H9 (cell line): Measurements from ENCODE around the gene DMWD. TPM values are rescaled to one million over a fixed set of nuclear protein-coding genes. Genes with fewer than 3 reads are reported as not detected.

Source experiments
- DNase-seq: peaks from one replicate; pipeline ENCODE4 v3.0.0-alpha.2; 2017
- H2AFZ ChIP-seq: one replicate; pipeline ENCODE4 v1.6.1; 2013; ENCODE audit warnings: mild to moderate bottlenecking, low read length, control low read depth, moderate library complexity
- H2AK5ac ChIP-seq: 2 replicates; pipeline ENCODE4 v1.6.1; 2013; ENCODE audit warnings: low read length, control low read depth, mixed read lengths; ENCODE audit not compliant: insufficient read length
- H2BK120ac ChIP-seq: one replicate; pipeline ENCODE4 v1.6.1; 2013; ENCODE audit warnings: low read depth, mild to moderate bottlenecking, low read length, control low read depth, inconsistent platforms; ENCODE audit not compliant: poor library complexity, severe bottlenecking
- H2BK12ac ChIP-seq: 2 replicates; pipeline ENCODE4 v1.6.1; 2013; ENCODE audit warnings: low read length, control low read depth, mixed read lengths, low read depth; ENCODE audit not compliant: insufficient read length
- H2BK15ac ChIP-seq: 2 replicates; pipeline ENCODE4 v1.6.1; 2013; ENCODE audit warnings: low read depth, low read length, control low read depth
- H2BK20ac ChIP-seq: one replicate; pipeline ENCODE4 v1.6.1; 2013; ENCODE audit warnings: low read depth, mild to moderate bottlenecking, low read length, control low read depth, inconsistent platforms; ENCODE audit not compliant: poor library complexity, severe bottlenecking
- H2BK5ac ChIP-seq: 2 replicates; pipeline ENCODE4 v1.6.1; 2013; ENCODE audit warnings: low read length, control low read depth, mixed read lengths; ENCODE audit not compliant: insufficient read length
- H3K14ac ChIP-seq: 2 replicates; pipeline ENCODE4 v1.6.1; 2013; ENCODE audit warnings: low read length, control low read depth; ENCODE audit not compliant: insufficient read depth
- H3K18ac ChIP-seq: 2 replicates; pipeline ENCODE4 v1.6.1; 2013; ENCODE audit warnings: low read depth, mild to moderate bottlenecking, mixed read lengths, low read length, control low read depth; ENCODE audit not compliant: insufficient read length
- H3K23ac ChIP-seq: 2 replicates; pipeline ENCODE4 v1.6.1; 2013; ENCODE audit warnings: low read length, control low read depth, mixed read lengths, low read depth; ENCODE audit not compliant: insufficient read length
- H3K23me2 ChIP-seq: 2 replicates; pipeline ENCODE4 v1.6.1; 2013; ENCODE audit warnings: low read depth, mild to moderate bottlenecking, mixed read lengths, low read length, control low read depth; ENCODE audit not compliant: insufficient read length, poor library complexity, severe bottlenecking
- H3K27ac ChIP-seq: 2 replicates; pipeline ENCODE4 v1.5.1; 2013; ENCODE audit warnings: low read length, control low read depth, mixed read lengths, low read depth; ENCODE audit not compliant: insufficient read length
- H3K27me3 ChIP-seq: 2 replicates; pipeline ENCODE4 v1.6.1; 2013; ENCODE audit warnings: low read length, control low read depth, inconsistent platforms; ENCODE audit not compliant: insufficient read depth
- H3K4ac ChIP-seq: 2 replicates; pipeline ENCODE4 v1.6.1; 2013; ENCODE audit warnings: low read depth, mild to moderate bottlenecking, control low read depth, inconsistent platforms, low read length, moderate library complexity
- H3K4me1 ChIP-seq: 2 replicates; pipeline ENCODE4 v1.6.1; 2013; ENCODE audit warnings: low read length, control low read depth, inconsistent platforms; ENCODE audit not compliant: insufficient read depth
- H3K4me2 ChIP-seq: 2 replicates; pipeline ENCODE4 v1.6.1; 2013; ENCODE audit warnings: low read length, control low read depth, mixed read lengths; ENCODE audit not compliant: insufficient read length, insufficient read depth
- H3K56ac ChIP-seq: 2 replicates; pipeline ENCODE4 v1.6.1; 2013; ENCODE audit warnings: low read depth, mild to moderate bottlenecking, mixed read lengths, low read length, control low read depth; ENCODE audit not compliant: insufficient read length
- H3K79me1 ChIP-seq: 2 replicates; pipeline ENCODE4 v1.6.1; 2013; ENCODE audit warnings: low read depth, mild to moderate bottlenecking, moderate library complexity, low read length, control low read depth, inconsistent platforms; ENCODE audit not compliant: insufficient read depth, poor library complexity, severe bottlenecking
- H3K79me2 ChIP-seq: 2 replicates; pipeline ENCODE4 v1.6.1; 2013; ENCODE audit warnings: low read length, control low read depth, inconsistent platforms; ENCODE audit not compliant: insufficient read depth
- H3K9ac ChIP-seq: 2 replicates; pipeline ENCODE4 v1.6.1; 2013; ENCODE audit warnings: low read length, control low read depth, mixed read lengths; ENCODE audit not compliant: insufficient read length; ENCODE audit errors: extremely low read depth
- H3K9me3 ChIP-seq: one replicate; pipeline ENCODE4 v1.6.1; 2013; ENCODE audit warnings: low read depth, low read length, inconsistent platforms; ENCODE audit not compliant: control insufficient read depth
- H3T11ph ChIP-seq: one replicate; pipeline ENCODE4 v1.6.1; 2013; ENCODE audit warnings: mild to moderate bottlenecking, low read length, control low read depth, inconsistent platforms
- H4K20me1 ChIP-seq: one replicate; pipeline ENCODE4 v1.6.1; 2013; ENCODE audit not compliant: control insufficient read depth, insufficient read length, insufficient read depth
- H4K5ac ChIP-seq: 2 replicates; pipeline ENCODE4 v1.6.1; 2013; ENCODE audit warnings: low read depth, mild to moderate bottlenecking, mixed read lengths, low read length, control low read depth; ENCODE audit not compliant: insufficient read length
- H4K8ac ChIP-seq: replicated peaks from 2 replicates; pipeline ENCODE4 v1.6.1; 2013; ENCODE audit warnings: low read length, control low read depth, mixed read lengths, low read depth; ENCODE audit not compliant: insufficient read length
- H4K91ac ChIP-seq: 2 replicates; pipeline ENCODE4 v1.6.1; 2013; ENCODE audit warnings: low read depth, mild to moderate bottlenecking, moderate library complexity, mixed read lengths, low read length, control low read depth; ENCODE audit not compliant: insufficient read length
- H3K27ac Mint-ChIP-seq, 3 experiments: 2 replicates in 2 of 3; 3 replicates in 1 of 3; pipeline ENCODE4 v1.8.0; 2020 to 2021; ENCODE audit warnings: mixed read lengths in 3 of 3, mild to moderate bottlenecking in 1 of 3, moderate library complexity in 1 of 3
- H3K27me3 Mint-ChIP-seq: 2 replicates; pipeline ENCODE4 v1.8.0; 2021; ENCODE audit warnings: low read depth, mild to moderate bottlenecking, moderate library complexity, mixed read lengths
- H3K36me3 Mint-ChIP-seq, 3 experiments: 2 replicates in 2 of 3; 3 replicates in 1 of 3; pipeline ENCODE4 v1.8.0; 2020 to 2021; ENCODE audit warnings: low read depth in 3 of 3, mixed read lengths in 3 of 3; ENCODE audit not compliant: insufficient read depth in 1 of 3
- H3K4me1 Mint-ChIP-seq, 2 experiments: 2 replicates each; pipeline ENCODE4 v1.8.0; 2020; ENCODE audit warnings: mixed read lengths in 2 of 2
- H3K4me3 Mint-ChIP-seq, 2 experiments: 2 replicates in 1 of 2; 3 replicates in 1 of 2; pipeline ENCODE4 v1.8.0; 2020 to 2021; ENCODE audit warnings: mild to moderate bottlenecking in 2 of 2, mixed read lengths in 2 of 2, moderate library complexity in 1 of 2
- H3K9me3 Mint-ChIP-seq, 2 experiments: 2 replicates in 1 of 2; 3 replicates in 1 of 2; pipeline ENCODE4 v1.8.0; 2020; ENCODE audit warnings: mild to moderate bottlenecking in 2 of 2, mixed read lengths in 2 of 2, moderate library complexity in 1 of 2
- CTCF ChIP-seq: fragments of 200-600 bp; sonication (generic); conservative IDR thresholded peaks from 3 replicates; pipeline ENCODE4 v1.8.0; 2021; ENCODE audit warnings: antibody characterized with exemption, mild to moderate bottlenecking
- WGBS: extraction: QIAGEN DNeasy Blood & Tissue Kit; methylation state at CpG from one replicate; pipeline ENCODE4 v1.1.7; 2013; ENCODE audit warnings: missing lambda C conversion rate, low lambda C conversion rate, mixed read lengths; ENCODE audit not compliant: insufficient read length; ENCODE audit errors: extremely low coverage; 5-methylcytosine and 5-hydroxymethylcytosine counted together
- total RNA-seq: library from RNA; stranded (reverse); gene quantifications from 2 replicates; pipeline ENCODE4 v1.2.1, GENCODE V29; 2021

The DMWD gene
- total RNA-seq, 1 experiment from 2014 or later: 75.1 TPM

GRCh38 chr19:45828523-45828922, 35.9 kb upstream of the DMWD start:
- Mint-ChIP-seq H3K4me1 (no peaks in the 10 kb centered on the region), H3K36me3 (peaks cover 59 to 100% (median 93%) of the 10 kb centered on the region in 3 experiments), H3K27me3 (no peaks in the 10 kb centered on the region), H3K9me3 (no peaks in the 10 kb centered on the region), H3K4me3 (no peak overlapping the region), H3K27ac (peak overlapping the region in 2 of 3 experiments; percentile 44 to 89; a peak in 4 of 7 replicates)
- no peaks in the 10 kb centered on the region for H3K79me2 ChIP-seq
- no peaks in the 10 kb centered on the region for H3K4me1 ChIP-seq
- WGBS: no CpG with 5 or more reads among the region's 9 CpGs
- no peak overlapping the region for H2BK120ac ChIP-seq
- H3K4me2 ChIP-seq: no peak overlapping the region
- H2AFZ ChIP-seq: no peak overlapping the region
- H3K27ac ChIP-seq: no peak overlapping the region
- H2BK12ac ChIP-seq: no peak overlapping the region
- H3K27me3 ChIP-seq: no peaks in the 10 kb centered on the region
- H3K23ac ChIP-seq: no peak overlapping the region
- no peaks in the 10 kb centered on the region for H4K20me1 ChIP-seq
- H3K9ac ChIP-seq: no peak overlapping the region
- no peak overlapping the region for H2BK20ac ChIP-seq
- no peak overlapping the region for H3K18ac ChIP-seq
- no peak overlapping the region for H3K14ac ChIP-seq
- no peak overlapping the region for H2AK5ac ChIP-seq
- no peak for DNase-seq
- H3K9me3 ChIP-seq: no peaks in the 10 kb centered on the region
- no peak for TF ChIP-seq CTCF
- no peak overlapping the region for H4K91ac ChIP-seq
- no peak overlapping the region for H3T11ph ChIP-seq
- no peak overlapping the region for H4K5ac ChIP-seq
- H3K4ac ChIP-seq: no peak overlapping the region
- no peak overlapping the region for H4K8ac ChIP-seq
- no peak overlapping the region for H3K56ac ChIP-seq
- H2BK5ac ChIP-seq: no peak overlapping the region
- H3K79me1 ChIP-seq: no peaks in the 10 kb centered on the region
- H2BK15ac ChIP-seq: no peak overlapping the region
- H3K23me2 ChIP-seq: no peaks in the 10 kb centered on the region
